Measurements from ENCODE around the gene LRCH4. TPM values are rescaled to one million over a fixed set of nuclear protein-coding genes. Genes with fewer than 3 reads are reported as not detected.

The LRCH4 gene
- total RNA-seq, 2 experiments from 2014 or later, result 39.2 to 72.0 TPM

- no TSS peak for BruUV-seq (replicated peaks)
- peak; percentile 57 for DNase-seq (ENCODE audit: low spot score)
- POLR2A ChIA-PET, result interaction anchor here (0.6 to 1.5 kb wide), 8 partner anchors 10 to 432 kb away, joined by 3 to 7 read pairs (median 4); partner anchors contain the start of genes GIGYF1, MOSPD3, MUC17 and PCOLCE
- Histone ChIP-seq H3K36me3 (ENCODE audit: insufficient read depth, low read length) (no peaks in the 10 kb centered on the region), H4K20me1 (ENCODE audit: insufficient read depth, low read length) (no peaks in the 10 kb centered on the region), H3K4me3 (ENCODE audit: low read depth, low read length, poor library complexity, severe bottlenecking) (no peak overlapping the region), H3K9me2 (ENCODE audit: insufficient read depth, low read length) (no peaks in the 10 kb centered on the region), H3K9me3 (ENCODE audit: low read length) (no peaks in the 10 kb centered on the region), H3K4me1 (ENCODE audit: insufficient read depth, low read length, poor library complexity, severe bottlenecking) (peaks cover 20% of the 10 kb centered on the region), H2AFZ (ENCODE audit: low read length) (no peak overlapping the region), H3K27ac (ENCODE audit: low read depth, low read length, poor library complexity, severe bottlenecking) (no peak overlapping the region), H3K79me2 (ENCODE audit: insufficient read depth, low read depth, low read length) (peaks cover 13% of the 10 kb centered on the region; the same call in 1 of the 2 replicates), H3K4me2 (ENCODE audit: low read length) (no peak overlapping the region)
- intact Hi-C loops (cut with micrococcal nuclease; ENCODE audit: unreplicated experiment), result loop anchor here (1.0 kb wide), 1 partner anchor 24 kb away; no protein-coding TSS in a partner anchor
- CTCF ChIA-PET (ENCODE audit: unreplicated experiment), result interaction anchor here (0.6 to 1.0 kb wide), 4 partner anchors 23 to 105 kb away, joined by 3 to 6 read pairs (median 4); partner anchors contain the start of gene MOSPD3
- TF ChIP-seq CTCF (conservative IDR thresholded peaks at IDR 0.05; ENCODE audit: low read length) (peak; percentile 81), EZH2phosphoT487 (IDR thresholded peaks at IDR 0.05; ENCODE audit: borderline replicate concordance, low read depth, low read length) (no peak)
Measured at GRCh38 chr7:100588438-100588837, 2.5 kb upstream of the LRCH4 start.

- Histone ChIP-seq H3K9me2 (ENCODE audit: insufficient read depth, low read length) (no peaks in the 10 kb centered on the region), H3K4me1 (ENCODE audit: insufficient read depth, low read length, poor library complexity, severe bottlenecking) (peaks cover 29% of the 10 kb centered on the region), H3K36me3 (ENCODE audit: insufficient read depth, low read length) (peaks cover 15% of the 10 kb centered on the region), H2AFZ (ENCODE audit: low read length) (peak within 1 kb of the TSS; percentile 60), H3K27ac (ENCODE audit: low read depth, low read length, poor library complexity, severe bottlenecking) (peak within 1 kb of the TSS; percentile 92), H4K20me1 (ENCODE audit: insufficient read depth, low read length) (no peaks in the 10 kb centered on the region), H3K4me2 (ENCODE audit: low read length) (peak within 1 kb of the TSS; percentile 98), H3K79me2 (ENCODE audit: insufficient read depth, low read depth, low read length) (peaks cover 18% of the 10 kb centered on the region; the same call in 1 of the 2 replicates), H3K4me3 (ENCODE audit: low read depth, low read length, poor library complexity, severe bottlenecking) (peak within 1 kb of the TSS; percentile 91), H3K9me3 (ENCODE audit: low read length) (no peaks in the 10 kb centered on the region)
- BruUV-seq (replicated peaks), result no TSS peak
- ChIA-PET POLR2A (interaction anchor here (0.5 to 3.1 kb wide), 19 partner anchors 9 to 285 kb away, joined by 3 to 13 read pairs (median 3); partner anchors contain the start of genes MOSPD3, POP7 and TSC22D4), CTCF (ENCODE audit: unreplicated experiment) (interaction anchor here (0.5 to 1.3 kb wide), 5 partner anchors 16 to 150 kb away, joined by 3 to 4 read pairs (median 3); partner anchors contain the start of genes MOSPD3 and PCOLCE)
- intact Hi-C loops (cut with micrococcal nuclease; ENCODE audit: unreplicated experiment), result no loop called here
- peak; percentile 100 for DNase-seq (ENCODE audit: low spot score)
- no peak for TF ChIP-seq CTCF (conservative IDR thresholded peaks at IDR 0.05; ENCODE audit: low read length)
- TF ChIP-seq EZH2phosphoT487 (IDR thresholded peaks at IDR 0.05; ENCODE audit: borderline replicate concordance, low read depth, low read length), result no peak
Measured at GRCh38 chr7:100586266-100587025, 517 bp upstream of the LRCH4 start, which contains the start of gene FBXO24. TSS of gene FBXO24 (plus strand) at chr7:100586328. CDS start at chr7:100586626, 298 bp downstream.
